Measurements from ENCODE around the gene MRAS. TPM values are rescaled to one million over a fixed set of nuclear protein-coding genes. Genes with fewer than 3 reads are reported as not detected.

The MRAS gene
- polyA plus RNA-seq, 1 donor from 2014 or later, result 52.8 TPM

DNA sequence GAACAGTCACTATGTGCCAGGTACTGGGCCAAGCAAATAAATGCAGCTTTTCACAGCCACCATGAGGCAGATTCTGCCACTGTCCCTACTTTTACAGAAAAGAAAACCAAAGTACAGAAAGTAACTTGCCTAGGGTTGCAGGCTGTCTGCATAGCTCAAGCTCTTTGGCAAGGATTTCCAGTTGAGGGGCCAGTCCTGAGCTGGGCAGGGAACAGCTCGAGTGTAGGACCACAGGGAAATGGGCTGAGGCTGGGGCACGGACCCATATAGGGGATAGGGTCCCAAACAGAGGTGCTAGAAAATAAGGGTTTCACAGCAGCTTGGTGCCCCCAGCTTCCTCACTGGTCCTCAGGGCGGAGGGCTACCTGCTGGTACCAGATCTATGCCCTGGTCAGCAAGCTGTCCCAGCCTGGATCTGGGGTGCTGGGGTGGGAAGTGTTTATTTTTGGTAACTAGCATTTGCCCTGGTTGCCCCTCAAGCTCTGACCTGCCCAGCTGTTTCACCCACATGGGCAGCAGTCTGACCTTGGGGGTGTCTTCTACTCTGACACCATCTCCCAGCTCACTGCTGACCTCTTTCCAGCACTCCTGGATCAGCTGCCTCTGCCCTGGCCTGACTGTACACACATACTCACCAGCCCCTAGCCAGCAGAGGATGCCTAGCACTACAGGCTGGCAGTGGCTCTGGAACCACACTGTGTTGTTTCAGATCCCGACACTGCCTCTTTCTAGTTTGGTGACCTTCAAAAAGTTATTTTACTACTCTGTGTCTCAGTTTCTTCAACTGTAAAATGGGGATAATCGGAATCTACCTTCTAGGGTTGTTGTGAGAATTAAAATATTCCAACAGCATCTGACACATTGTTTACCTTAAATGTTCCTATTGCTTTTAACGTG, 16.2 kb downstream of the MRAS start:
- TF ChIP-seq, protein P1, sequence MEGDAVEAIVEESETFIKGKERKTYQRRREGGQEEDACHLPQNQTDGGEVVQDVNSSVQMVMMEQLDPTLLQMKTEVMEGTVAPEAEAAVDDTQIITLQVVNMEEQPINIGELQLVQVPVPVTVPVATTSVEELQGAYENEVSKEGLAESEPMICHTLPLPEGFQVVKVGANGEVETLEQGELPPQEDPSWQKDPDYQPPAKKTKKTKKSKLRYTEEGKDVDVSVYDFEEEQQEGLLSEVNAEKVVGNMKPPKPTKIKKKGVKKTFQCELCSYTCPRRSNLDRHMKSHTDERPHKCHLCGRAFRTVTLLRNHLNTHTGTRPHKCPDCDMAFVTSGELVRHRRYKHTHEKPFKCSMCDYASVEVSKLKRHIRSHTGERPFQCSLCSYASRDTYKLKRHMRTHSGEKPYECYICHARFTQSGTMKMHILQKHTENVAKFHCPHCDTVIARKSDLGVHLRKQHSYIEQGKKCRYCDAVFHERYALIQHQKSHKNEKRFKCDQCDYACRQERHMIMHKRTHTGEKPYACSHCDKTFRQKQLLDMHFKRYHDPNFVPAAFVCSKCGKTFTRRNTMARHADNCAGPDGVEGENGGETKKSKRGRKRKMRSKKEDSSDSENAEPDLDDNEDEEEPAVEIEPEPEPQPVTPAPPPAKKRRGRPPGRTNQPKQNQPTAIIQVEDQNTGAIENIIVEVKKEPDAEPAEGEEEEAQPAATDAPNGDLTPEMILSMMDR (IDR thresholded peaks at IDR 0.05; ENCODE audit: poor library complexity, severe bottlenecking), result no peak
- no peak for TF ChIP-seq SMC3 (conservative IDR thresholded peaks at IDR 0.05; ENCODE audit: poor library complexity)
- TF ChIP-seq POLR2AphosphoS5 (IDR thresholded peaks at IDR 0.05), result no peak
- TF ChIP-seq TAF1 (IDR thresholded peaks at IDR 0.05; ENCODE audit: low read depth), result no peak
- TF ChIP-seq MXI1 (conservative IDR thresholded peaks at IDR 0.05; ENCODE audit: poor library complexity, severe bottlenecking), result no peak
- TF ChIP-seq EZH2 (IDR thresholded peaks at IDR 0.05; ENCODE audit: borderline replicate concordance, insufficient read depth, low read length, poor library complexity, severe bottlenecking), result no peak
- TF ChIP-seq, protein P2, sequence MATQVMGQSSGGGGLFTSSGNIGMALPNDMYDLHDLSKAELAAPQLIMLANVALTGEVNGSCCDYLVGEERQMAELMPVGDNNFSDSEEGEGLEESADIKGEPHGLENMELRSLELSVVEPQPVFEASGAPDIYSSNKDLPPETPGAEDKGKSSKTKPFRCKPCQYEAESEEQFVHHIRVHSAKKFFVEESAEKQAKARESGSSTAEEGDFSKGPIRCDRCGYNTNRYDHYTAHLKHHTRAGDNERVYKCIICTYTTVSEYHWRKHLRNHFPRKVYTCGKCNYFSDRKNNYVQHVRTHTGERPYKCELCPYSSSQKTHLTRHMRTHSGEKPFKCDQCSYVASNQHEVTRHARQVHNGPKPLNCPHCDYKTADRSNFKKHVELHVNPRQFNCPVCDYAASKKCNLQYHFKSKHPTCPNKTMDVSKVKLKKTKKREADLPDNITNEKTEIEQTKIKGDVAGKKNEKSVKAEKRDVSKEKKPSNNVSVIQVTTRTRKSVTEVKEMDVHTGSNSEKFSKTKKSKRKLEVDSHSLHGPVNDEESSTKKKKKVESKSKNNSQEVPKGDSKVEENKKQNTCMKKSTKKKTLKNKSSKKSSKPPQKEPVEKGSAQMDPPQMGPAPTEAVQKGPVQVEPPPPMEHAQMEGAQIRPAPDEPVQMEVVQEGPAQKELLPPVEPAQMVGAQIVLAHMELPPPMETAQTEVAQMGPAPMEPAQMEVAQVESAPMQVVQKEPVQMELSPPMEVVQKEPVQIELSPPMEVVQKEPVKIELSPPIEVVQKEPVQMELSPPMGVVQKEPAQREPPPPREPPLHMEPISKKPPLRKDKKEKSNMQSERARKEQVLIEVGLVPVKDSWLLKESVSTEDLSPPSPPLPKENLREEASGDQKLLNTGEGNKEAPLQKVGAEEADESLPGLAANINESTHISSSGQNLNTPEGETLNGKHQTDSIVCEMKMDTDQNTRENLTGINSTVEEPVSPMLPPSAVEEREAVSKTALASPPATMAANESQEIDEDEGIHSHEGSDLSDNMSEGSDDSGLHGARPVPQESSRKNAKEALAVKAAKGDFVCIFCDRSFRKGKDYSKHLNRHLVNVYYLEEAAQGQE (IDR thresholded peaks at IDR 0.05; ENCODE audit: borderline replicate concordance), result no peak
- no peak for TF ChIP-seq EP300 (conservative IDR thresholded peaks at IDR 0.05; ENCODE audit: poor library complexity, severe bottlenecking)
- no peak overlapping the region for H2AFZ ChIP-seq (ENCODE audit: low read depth, low read length)
- no peak overlapping the region for H3K9ac ChIP-seq (ENCODE audit: low read length)
- H3K27me3 ChIP-seq (ENCODE audit: insufficient read depth, low read depth, low read length), result no peaks in the 10 kb centered on the region
- no peaks in the 10 kb centered on the region for H3K79me2 ChIP-seq (replicated peaks; ENCODE audit: insufficient read depth, low read length)
- H3F3A ChIP-seq (ENCODE audit: insufficient read depth, low read length, poor library complexity, severe bottlenecking), result no peaks in the 10 kb centered on the region
- no peaks in the 10 kb centered on the region for H3K9me3 ChIP-seq (ENCODE audit: low read length)
- no peak overlapping the region for H3K27ac ChIP-seq (ENCODE audit: low read length)
- no peaks in the 10 kb centered on the region for H3K9me2 ChIP-seq (ENCODE audit: insufficient read depth, low read length)
- H3K36me3 ChIP-seq (ENCODE audit: insufficient read depth, low read length), result no peaks in the 10 kb centered on the region
- no peak overlapping the region for H3K4me2 ChIP-seq (ENCODE audit: low read length)
- no peaks in the 10 kb centered on the region for H4K20me1 ChIP-seq (ENCODE audit: insufficient read depth)
- H3K4me3 ChIP-seq (ENCODE audit: low read length), result no peak overlapping the region

DNA sequence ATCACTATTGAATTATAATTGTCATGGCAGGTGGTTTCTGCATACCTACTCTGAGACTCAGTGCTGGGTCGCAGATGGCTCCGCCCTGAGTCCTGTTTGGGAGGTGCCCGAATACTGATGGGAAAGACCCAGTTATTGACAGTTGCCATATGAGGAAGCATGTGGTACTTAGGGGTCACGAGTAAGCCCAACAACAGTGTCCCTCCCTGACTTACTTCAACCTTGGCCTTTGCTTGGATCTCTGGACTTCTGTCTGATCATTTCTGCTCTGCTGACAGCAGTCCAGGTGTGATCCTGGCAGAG, 16.8 kb downstream of the MRAS start:
- H3K27me3 ChIP-seq (ENCODE audit: insufficient read depth, low read depth, low read length), result no peaks in the 10 kb centered on the region
- H4K20me1 ChIP-seq (ENCODE audit: insufficient read depth), result no peaks in the 10 kb centered on the region
- H3K4me2 ChIP-seq (ENCODE audit: low read length), result no peak overlapping the region
- no peaks in the 10 kb centered on the region for H3F3A ChIP-seq (ENCODE audit: insufficient read depth, low read length, poor library complexity, severe bottlenecking)
- no peaks in the 10 kb centered on the region for H3K9me3 ChIP-seq (ENCODE audit: low read length)
- H3K9me2 ChIP-seq (ENCODE audit: insufficient read depth, low read length), result no peaks in the 10 kb centered on the region
- no peak overlapping the region for H3K27ac ChIP-seq (ENCODE audit: low read length)
- TF ChIP-seq TAF1 (IDR thresholded peaks at IDR 0.05; ENCODE audit: low read depth), result no peak
- TF ChIP-seq, protein P1 (IDR thresholded peaks at IDR 0.05; ENCODE audit: poor library complexity, severe bottlenecking), result no peak
- no peak overlapping the region for H3K4me3 ChIP-seq (ENCODE audit: low read length)
- H3K9ac ChIP-seq (ENCODE audit: low read length), result no peak overlapping the region
- no peaks in the 10 kb centered on the region for H3K36me3 ChIP-seq (ENCODE audit: insufficient read depth, low read length)
- H3K79me2 ChIP-seq (replicated peaks; ENCODE audit: insufficient read depth, low read length), result no peaks in the 10 kb centered on the region
- no peak overlapping the region for H2AFZ ChIP-seq (ENCODE audit: low read depth, low read length)
